ENCODE measurements around the gene B3GNT8.

DNA sequence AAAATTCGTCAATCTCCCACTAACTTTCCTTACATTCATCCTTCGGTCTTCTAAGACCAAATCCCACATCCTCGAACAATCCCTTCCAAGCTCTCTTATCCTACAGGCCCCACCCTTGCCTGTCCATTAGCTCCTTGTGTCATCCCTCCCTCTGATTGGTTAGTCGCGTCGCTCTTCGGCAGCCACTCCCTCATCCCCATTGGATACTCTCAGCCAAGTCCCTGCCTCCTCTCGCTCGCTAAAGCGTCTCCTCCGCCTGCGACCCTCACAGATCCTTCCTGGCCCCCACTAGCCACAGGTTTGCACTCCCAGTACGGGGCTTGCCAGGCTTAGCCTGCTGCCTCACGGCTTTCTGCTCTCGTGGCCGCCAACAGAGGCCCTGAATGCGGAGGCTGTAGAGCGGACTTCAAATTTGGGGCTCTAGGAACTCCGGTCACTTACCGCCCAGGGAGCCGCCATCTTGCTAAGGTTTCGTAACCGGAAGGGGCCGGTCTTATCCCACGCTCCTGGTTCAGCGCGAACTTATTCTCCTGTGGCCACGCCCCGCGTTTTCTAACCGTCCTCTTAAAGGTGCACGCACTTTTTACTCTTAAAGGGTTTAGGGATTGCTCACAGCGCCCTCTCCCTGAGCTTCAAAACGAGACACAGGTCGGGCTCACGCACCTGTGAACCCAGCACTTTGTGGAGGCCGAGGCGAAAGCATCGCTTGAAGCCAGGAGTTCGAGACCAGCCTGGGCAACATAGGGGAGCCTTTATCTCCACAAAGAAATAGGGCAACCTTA, 12.5 kb upstream of the B3GNT8 start, which contains the start of gene DMAC2:
- peak in 10 of 11 experiments; percentile 25 to 70 (median 53) for TF ChIP-seq CTCF (IDR thresholded peaks at IDR 0.05 in 8 of 11, conservative IDR thresholded peaks at IDR 0.05 in 3 of 11)
- TF ChIP-seq POLR2A (IDR thresholded peaks at IDR 0.05): peak in 1 of 3 donors; percentile 10
- peak; percentile 86 to 90 (median 88) for TF ChIP-seq POLR2AphosphoS5 (IDR thresholded peaks at IDR 0.05)
